ENCODE measurements around the gene MAPKAPK5.
"Not testable (repeated sequence)": the region's sequence is repeated elsewhere in the genome, so short reads cannot be mapped to it uniquely, and the experiment has no call there.

The MAPKAPK5 gene

DNA sequence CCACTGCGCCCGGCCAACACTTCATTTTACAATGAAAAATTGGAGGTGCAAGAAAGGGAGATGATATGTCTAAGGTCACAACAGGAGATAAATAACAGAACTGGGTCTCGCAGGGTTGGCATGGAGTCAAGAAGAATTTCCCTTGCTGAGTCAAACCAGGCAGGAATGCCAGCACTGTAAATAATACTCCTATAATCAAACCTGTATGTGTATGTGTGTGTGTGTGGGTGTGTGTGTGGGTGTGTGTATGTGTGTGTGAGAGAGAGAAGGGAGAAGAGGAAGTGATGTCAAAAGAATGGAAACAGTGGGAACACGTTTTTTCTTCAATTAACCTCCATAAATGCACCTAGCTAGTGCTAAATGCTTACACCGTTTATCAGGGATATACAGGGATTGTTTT lies 100.5 kb downstream of the MAPKAPK5 start:
- ChIA-PET POLR2A (no interaction called here), CTCF (interaction anchor here (4.2 kb wide), 1 partner anchor 71 kb away, joined by 21 read pairs; the partner anchor contains the start of genes ERP29 and TMEM116)
- DNase-seq (ENCODE audit: low read depth, low spot score): peak; percentile 46
- TF ChIP-seq, protein P1, sequence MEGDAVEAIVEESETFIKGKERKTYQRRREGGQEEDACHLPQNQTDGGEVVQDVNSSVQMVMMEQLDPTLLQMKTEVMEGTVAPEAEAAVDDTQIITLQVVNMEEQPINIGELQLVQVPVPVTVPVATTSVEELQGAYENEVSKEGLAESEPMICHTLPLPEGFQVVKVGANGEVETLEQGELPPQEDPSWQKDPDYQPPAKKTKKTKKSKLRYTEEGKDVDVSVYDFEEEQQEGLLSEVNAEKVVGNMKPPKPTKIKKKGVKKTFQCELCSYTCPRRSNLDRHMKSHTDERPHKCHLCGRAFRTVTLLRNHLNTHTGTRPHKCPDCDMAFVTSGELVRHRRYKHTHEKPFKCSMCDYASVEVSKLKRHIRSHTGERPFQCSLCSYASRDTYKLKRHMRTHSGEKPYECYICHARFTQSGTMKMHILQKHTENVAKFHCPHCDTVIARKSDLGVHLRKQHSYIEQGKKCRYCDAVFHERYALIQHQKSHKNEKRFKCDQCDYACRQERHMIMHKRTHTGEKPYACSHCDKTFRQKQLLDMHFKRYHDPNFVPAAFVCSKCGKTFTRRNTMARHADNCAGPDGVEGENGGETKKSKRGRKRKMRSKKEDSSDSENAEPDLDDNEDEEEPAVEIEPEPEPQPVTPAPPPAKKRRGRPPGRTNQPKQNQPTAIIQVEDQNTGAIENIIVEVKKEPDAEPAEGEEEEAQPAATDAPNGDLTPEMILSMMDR (IDR thresholded peaks at IDR 0.05; ENCODE audit: insufficient read depth, low read length, missing control alignments): no peak
- no peak overlapping the region for H3K4me3 ChIP-seq (ENCODE audit: low read depth, low read length)

DNA sequence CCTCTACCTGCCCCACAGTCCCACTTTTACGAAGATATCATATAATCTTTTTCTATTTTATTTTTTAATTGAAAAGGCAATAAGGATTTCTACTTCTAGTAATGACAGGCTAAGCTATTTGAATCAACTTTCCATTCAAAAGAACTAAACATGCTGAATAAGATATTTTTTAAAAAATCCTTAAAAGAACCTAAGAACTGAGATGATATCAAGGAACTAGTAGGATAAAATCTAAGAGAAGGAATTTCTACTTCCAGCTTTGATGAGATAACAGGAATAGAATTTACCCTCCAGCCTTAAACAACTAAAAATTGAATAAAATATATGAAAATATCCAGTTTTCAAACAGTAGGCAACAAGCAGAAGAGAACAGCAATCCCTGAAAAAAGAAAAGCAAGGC lies 101.9 kb downstream of the MAPKAPK5 start:
- POLR2A ChIA-PET: no interaction called here
- no peak for DNase-seq (ENCODE audit: low read depth, low spot score)
- TF ChIP-seq, protein P1 (IDR thresholded peaks at IDR 0.05; ENCODE audit: insufficient read depth, low read length, missing control alignments): no peak
- no peak overlapping the region for H3K4me3 ChIP-seq (ENCODE audit: low read depth, low read length)
- CTCF ChIA-PET: interaction anchor here (0.7 to 4.2 kb wide), 19 partner anchors 10 to 467 kb away, joined by 3 to 21 read pairs (median 3); partner anchors contain the start of genes ERP29, MAPKAPK5 and TMEM116

DNA sequence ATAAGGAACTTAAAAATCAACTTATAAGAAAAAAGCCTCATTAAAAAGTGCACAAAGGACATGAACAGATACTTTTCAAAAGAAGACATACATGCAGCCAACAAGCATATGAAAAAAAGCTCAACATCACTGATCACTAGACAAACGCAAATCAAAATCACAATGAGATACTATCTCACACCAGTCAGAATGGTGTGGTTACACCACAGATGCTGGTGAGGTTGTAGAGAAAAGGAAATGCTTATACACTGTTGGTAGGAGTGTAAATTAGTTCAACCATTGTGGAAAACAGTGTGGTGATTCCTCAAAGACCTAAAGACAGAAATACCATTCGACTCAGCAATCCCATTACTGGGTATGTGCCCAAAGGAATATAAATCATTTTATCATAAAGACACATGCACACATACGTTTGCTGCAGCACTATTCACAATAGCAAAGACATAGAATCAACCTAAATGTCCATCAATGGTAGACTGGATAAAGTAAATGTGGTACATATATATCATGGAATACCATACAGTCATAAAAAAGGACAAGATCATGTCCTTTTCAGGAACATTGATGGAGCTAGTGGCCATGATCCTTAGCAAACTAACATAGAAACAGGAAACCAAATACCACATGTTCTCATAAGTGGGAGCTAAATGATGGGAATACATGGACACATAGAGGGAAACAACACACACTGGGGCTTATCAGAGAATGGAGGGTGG lies 109.1 kb downstream of the MAPKAPK5 start:
- POLR2A ChIA-PET; DNase-seq (ENCODE audit: low read depth, low spot score); H3K4me3 ChIP-seq (ENCODE audit: low read depth, low read length): not testable (repeated sequence)
- CTCF ChIA-PET: interaction anchor here (0.6 kb wide), 1 partner anchor 218 kb away, joined by 4 read pairs; no protein-coding TSS in a partner anchor
